ENCODE results near the gene PHACTR2. TPM values are rescaled to one million over a fixed set of nuclear protein-coding genes. Genes with fewer than 3 reads are reported as not detected.

The PHACTR2 gene
- total RNA-seq, 1 experiment from 2014 or later: 20.7 TPM

DNA sequence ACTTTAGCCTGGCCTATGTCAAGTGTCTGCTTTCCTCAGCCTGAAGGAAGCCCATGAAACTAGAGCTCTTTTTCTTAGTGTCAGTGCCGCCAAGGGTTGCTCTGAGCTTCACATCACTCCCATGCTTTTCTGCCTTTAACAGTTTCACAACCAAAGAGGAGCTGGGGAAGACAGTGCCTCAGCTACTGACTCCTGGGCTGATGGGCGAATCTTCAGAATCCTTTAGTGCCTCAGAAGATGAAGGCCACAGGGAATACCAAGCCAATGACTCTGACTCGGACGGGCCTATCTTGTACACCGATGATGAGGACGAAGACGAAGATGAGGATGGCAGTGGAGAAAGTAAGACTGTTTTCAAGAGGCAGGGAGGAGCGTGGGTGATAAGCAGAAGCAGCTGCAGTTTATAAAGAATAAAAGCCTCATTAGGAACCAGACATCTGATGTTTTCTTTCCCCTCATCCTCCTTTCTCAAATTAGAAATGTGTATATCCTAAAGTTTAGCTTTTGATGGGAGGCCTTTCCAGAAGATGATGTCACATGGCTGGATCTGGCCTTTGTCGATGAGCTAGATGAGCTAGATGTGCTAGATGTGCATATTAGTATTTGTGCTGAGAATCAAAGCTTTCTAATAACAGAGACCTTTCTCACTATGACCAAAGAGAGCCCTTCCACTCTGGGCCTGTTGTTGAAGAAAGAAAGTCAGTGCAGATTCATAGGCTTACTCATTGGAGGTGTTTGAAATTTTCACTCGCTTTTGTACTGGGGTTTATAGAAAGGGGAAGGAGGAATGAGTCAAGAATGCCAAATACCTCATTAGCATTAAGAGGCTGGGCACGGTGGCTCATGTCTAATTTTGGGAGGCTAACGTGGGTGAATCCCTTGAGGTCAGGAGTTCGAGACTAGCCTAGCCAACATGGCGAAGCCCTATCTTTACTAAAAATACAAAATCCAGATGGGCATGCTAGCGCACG lies 94.6 kb downstream of the PHACTR2 start:
- CTCF ChIA-PET: no interaction called here
- Mint-ChIP-seq H3K9me3 (ENCODE audit: low read depth, unreplicated experiment) (no peaks in the 10 kb centered on the region), H3K4me1 (ENCODE audit: low read depth, unreplicated experiment) (no peaks in the 10 kb centered on the region), H3K27ac (ENCODE audit: unreplicated experiment) (no peak overlapping the region), H3K27me3 (ENCODE audit: unreplicated experiment) (no peaks in the 10 kb centered on the region), H3K4me3 (ENCODE audit: low read depth, unreplicated experiment) (no peak overlapping the region), H3K36me3 (ENCODE audit: insufficient read depth, unreplicated experiment) (peaks cover 5% of the 10 kb centered on the region)
- no peak for DNase-seq
- TF ChIP-seq CTCF (IDR thresholded peaks at IDR 0.05; ENCODE audit: unreplicated experiment): no peak
- no TSS peak for BruUV-seq (replicated peaks)
- intact Hi-C loops (cut with micrococcal nuclease; ENCODE audit: unreplicated experiment): no loop called here

DNA sequence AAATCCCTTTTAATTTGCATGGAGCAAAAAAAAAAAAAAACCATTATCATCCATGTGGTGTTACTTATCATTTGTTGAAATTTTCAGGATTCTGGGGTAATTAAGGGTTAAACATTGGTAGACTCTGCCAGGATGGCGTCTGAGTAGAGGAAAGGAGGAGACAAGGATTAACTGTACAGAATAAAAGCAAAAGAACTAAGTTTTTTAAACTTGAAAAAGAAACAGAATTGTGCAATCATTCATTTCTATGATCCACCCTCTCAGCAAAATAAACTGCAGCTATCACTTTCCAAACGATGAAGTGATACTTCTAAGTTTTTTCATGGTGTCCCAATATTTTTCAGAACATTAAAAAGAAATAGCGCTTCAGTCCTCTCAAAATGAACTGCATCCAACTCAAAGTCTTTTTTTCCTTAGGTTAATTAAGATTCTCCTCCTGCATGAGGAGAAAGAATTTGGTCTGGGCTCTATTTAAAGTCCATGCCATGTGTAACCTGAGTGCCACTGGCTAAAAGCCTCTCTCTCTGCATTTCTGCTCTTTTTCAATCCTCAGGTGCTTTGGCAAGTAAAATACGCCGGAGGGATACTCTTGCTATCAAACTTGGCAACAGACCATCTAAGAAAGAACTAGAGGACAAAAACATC lies 95.9 kb downstream of the PHACTR2 start:
- no TSS peak for BruUV-seq (replicated peaks)
- CTCF ChIA-PET: no interaction called here
- H3K9me3 Mint-ChIP-seq (ENCODE audit: low read depth, unreplicated experiment): no peaks in the 10 kb centered on the region

DNA sequence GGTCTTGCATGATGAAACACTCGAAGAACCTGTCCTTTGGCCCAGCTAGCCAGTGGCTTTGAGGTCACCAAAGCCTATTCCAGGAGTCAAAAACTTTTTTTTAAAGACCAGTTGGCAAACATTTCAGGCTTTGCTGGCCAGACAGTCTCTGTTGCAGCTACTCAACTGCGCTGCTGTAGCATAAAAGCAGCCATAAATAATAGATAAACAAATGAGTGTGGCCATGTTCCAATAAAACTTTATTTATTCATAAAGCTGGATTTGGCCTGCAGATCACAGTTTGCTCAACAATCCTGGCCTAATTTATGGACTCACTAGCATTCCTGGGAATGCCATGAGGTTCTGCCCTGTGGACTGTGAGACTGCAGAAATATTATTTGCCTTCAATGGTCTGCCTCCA lies 96.6 kb downstream of the PHACTR2 start:
- TF ChIP-seq CTCF (IDR thresholded peaks at IDR 0.05; ENCODE audit: unreplicated experiment): no peak
- Mint-ChIP-seq H3K27ac (ENCODE audit: unreplicated experiment) (no peak overlapping the region), H3K36me3 (ENCODE audit: insufficient read depth, unreplicated experiment) (peaks cover 5% of the 10 kb centered on the region), H3K27me3 (ENCODE audit: unreplicated experiment) (no peaks in the 10 kb centered on the region), H3K4me3 (ENCODE audit: low read depth, unreplicated experiment) (no peak overlapping the region), H3K4me1 (ENCODE audit: low read depth, unreplicated experiment) (no peaks in the 10 kb centered on the region), H3K9me3 (ENCODE audit: low read depth, unreplicated experiment) (no peaks in the 10 kb centered on the region)
- BruUV-seq (replicated peaks): no TSS peak
- CTCF ChIA-PET: no interaction called here
- DNase-seq: no peak
- intact Hi-C loops (cut with micrococcal nuclease; ENCODE audit: unreplicated experiment): no loop called here

More for the DNA sequence above, 95.9 kb downstream of the PHACTR2 start:
- no peak for TF ChIP-seq CTCF (IDR thresholded peaks at IDR 0.05; ENCODE audit: unreplicated experiment)
- Mint-ChIP-seq H3K27ac (ENCODE audit: unreplicated experiment) (no peak overlapping the region), H3K4me3 (ENCODE audit: low read depth, unreplicated experiment) (no peak overlapping the region), H3K4me1 (ENCODE audit: low read depth, unreplicated experiment) (no peaks in the 10 kb centered on the region), H3K27me3 (ENCODE audit: unreplicated experiment) (no peaks in the 10 kb centered on the region), H3K36me3 (ENCODE audit: insufficient read depth, unreplicated experiment) (peaks cover 5% of the 10 kb centered on the region)
- intact Hi-C loops (cut with micrococcal nuclease; ENCODE audit: unreplicated experiment): no loop called here
- no peak for DNase-seq

DNA sequence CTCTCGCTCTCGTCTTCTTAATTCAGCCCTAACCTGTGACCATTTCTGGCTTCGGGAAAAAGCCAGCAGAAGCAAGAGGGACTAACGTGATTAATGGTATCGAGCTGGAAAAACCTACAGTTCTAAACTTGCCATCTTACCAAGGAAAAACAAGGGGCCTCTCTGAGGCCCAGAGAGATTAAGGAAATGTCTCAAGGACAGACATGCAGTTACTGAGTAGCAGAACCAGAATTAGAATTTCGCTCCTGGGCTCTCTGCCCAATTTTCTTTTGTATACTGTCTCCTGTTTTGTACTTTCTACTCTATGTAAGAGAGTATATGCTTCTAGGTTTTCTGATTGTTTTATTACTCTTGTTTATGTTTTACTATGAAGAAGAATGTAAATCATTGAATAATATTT lies 97.6 kb downstream of the PHACTR2 start:
- intact Hi-C loops (cut with micrococcal nuclease; ENCODE audit: unreplicated experiment): no loop called here
- Mint-ChIP-seq H3K36me3 (ENCODE audit: insufficient read depth, unreplicated experiment) (peaks cover 5% of the 10 kb centered on the region), H3K27me3 (ENCODE audit: unreplicated experiment) (no peaks in the 10 kb centered on the region), H3K4me3 (ENCODE audit: low read depth, unreplicated experiment) (no peak overlapping the region), H3K9me3 (ENCODE audit: low read depth, unreplicated experiment) (no peaks in the 10 kb centered on the region), H3K4me1 (ENCODE audit: low read depth, unreplicated experiment) (no peaks in the 10 kb centered on the region), H3K27ac (ENCODE audit: unreplicated experiment) (no peak overlapping the region)
- CTCF ChIA-PET: no interaction called here
- no peak for DNase-seq
- TF ChIP-seq CTCF (IDR thresholded peaks at IDR 0.05; ENCODE audit: unreplicated experiment): no peak
- BruUV-seq (replicated peaks): no TSS peak

Data from Calu3 (cell line).